Parathyroid adenoma (tissue), 2 donors: ENCODE data around the gene EXTL1.

Experiments used
- H2AFZ ChIP-seq: fragments of 300-600 bp; sonication (generic); one replicate; pipeline ENCODE4 v1.7.0; 2017; ENCODE audit warnings: antibody characterized with exemption, mild to moderate bottlenecking
- H3K27ac ChIP-seq: fragments of 300-600 bp; sonication (generic); one replicate; pipeline ENCODE4 v1.7.0; 2017
- H3K27me3 ChIP-seq: fragments of 300-600 bp; sonication (generic); one replicate; pipeline ENCODE4 v1.7.0; 2017; ENCODE audit warnings: low read length; ENCODE audit not compliant: control insufficient read depth, insufficient read depth
- H3K36me3 ChIP-seq: fragments of 300-600 bp; sonication (generic); one replicate; pipeline ENCODE4 v1.7.0; 2017; ENCODE audit warnings: low read length; ENCODE audit not compliant: control insufficient read depth, insufficient read depth
- H3K4me1 ChIP-seq: fragments of 300-600 bp; sonication (generic); one replicate; pipeline ENCODE4 v1.7.0; 2017; ENCODE audit warnings: control low read depth
- H3K4me2 ChIP-seq: fragments of 300-600 bp; sonication (generic); one replicate; pipeline ENCODE4 v1.7.0; 2017; ENCODE audit warnings: low read length
- H3K4me3 ChIP-seq: fragments of 300-600 bp; sonication (generic); one replicate; pipeline ENCODE4 v1.7.0; 2017; ENCODE audit warnings: low read depth, low read length
- H3K79me2 ChIP-seq: fragments of 300-600 bp; sonication (generic); one replicate; pipeline ENCODE4 v1.7.0; 2017; ENCODE audit warnings: control low read depth
- H3K9ac ChIP-seq: fragments of 300-600 bp; sonication (generic); one replicate; pipeline ENCODE4 v1.7.0; 2017; ENCODE audit warnings: mild to moderate bottlenecking
- H3K9me3 ChIP-seq: fragments of 300-600 bp; sonication (generic); one replicate; pipeline ENCODE4 v1.7.0; 2017; ENCODE audit warnings: low read length; ENCODE audit not compliant: control insufficient read depth
- TF ChIP-seq, protein P1 (sequence below): fragments of 300-600 bp; sonication (generic); IDR thresholded peaks from one replicate; pipeline ENCODE4 v1.7.0; 2017; ENCODE audit warnings: antibody characterized with exemption, mild to moderate bottlenecking
- donor health status: primary hyperparathyroidism.

EXTL1 gene

GRCh38 chr1:26083208-26083607, 61.6 kb downstream of the EXTL1 start:
- no peaks in the 10 kb centered on the region for H3K4me1 ChIP-seq
- no peak overlapping the region for H2AFZ ChIP-seq
- H3K36me3 ChIP-seq: no peaks in the 10 kb centered on the region
- H3K27ac ChIP-seq: no peak overlapping the region
- H3K4me2 ChIP-seq: no peak overlapping the region
- H3K9me3 ChIP-seq: no peaks in the 10 kb centered on the region
- H3K4me3 ChIP-seq: no peak overlapping the region
- no peaks in the 10 kb centered on the region for H3K27me3 ChIP-seq
- H3K79me2 ChIP-seq: no peaks in the 10 kb centered on the region
- TF ChIP-seq, protein P1, sequence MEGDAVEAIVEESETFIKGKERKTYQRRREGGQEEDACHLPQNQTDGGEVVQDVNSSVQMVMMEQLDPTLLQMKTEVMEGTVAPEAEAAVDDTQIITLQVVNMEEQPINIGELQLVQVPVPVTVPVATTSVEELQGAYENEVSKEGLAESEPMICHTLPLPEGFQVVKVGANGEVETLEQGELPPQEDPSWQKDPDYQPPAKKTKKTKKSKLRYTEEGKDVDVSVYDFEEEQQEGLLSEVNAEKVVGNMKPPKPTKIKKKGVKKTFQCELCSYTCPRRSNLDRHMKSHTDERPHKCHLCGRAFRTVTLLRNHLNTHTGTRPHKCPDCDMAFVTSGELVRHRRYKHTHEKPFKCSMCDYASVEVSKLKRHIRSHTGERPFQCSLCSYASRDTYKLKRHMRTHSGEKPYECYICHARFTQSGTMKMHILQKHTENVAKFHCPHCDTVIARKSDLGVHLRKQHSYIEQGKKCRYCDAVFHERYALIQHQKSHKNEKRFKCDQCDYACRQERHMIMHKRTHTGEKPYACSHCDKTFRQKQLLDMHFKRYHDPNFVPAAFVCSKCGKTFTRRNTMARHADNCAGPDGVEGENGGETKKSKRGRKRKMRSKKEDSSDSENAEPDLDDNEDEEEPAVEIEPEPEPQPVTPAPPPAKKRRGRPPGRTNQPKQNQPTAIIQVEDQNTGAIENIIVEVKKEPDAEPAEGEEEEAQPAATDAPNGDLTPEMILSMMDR: no peak
- H3K9ac ChIP-seq: no peak overlapping the region

DNA sequence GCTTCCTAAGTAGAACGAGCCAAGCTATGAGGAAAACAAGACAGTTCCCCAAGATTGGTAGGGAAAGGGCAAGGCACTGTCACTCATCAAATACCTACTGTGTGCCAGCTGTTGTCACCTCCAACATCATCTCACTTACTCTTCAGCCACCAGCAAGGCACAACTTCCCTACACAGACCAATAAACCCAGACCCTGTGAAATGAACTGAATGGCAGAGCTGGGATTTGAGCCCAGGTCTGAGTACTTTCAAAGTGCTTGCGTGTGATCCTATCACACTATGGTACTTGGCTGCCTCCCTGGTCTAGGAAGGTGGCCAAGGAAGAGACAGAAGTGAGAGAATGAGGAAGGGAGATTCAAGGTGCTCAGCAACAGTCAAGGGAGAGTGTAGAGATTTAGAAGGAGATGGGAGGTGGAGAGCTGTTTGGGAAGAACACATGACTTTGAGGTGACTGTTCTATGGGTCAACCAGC, 62.6 kb downstream of the EXTL1 start:
- H2AFZ ChIP-seq: no peak overlapping the region
- no peaks in the 10 kb centered on the region for H3K4me1 ChIP-seq
- H3K27ac ChIP-seq: no peak overlapping the region
- H3K79me2 ChIP-seq: no peaks in the 10 kb centered on the region
- TF ChIP-seq, protein P1: no peak
- no peaks in the 10 kb centered on the region for H3K36me3 ChIP-seq
- H3K9me3 ChIP-seq: no peaks in the 10 kb centered on the region
- H3K9ac ChIP-seq: no peak overlapping the region
- no peaks in the 10 kb centered on the region for H3K27me3 ChIP-seq
- no peak overlapping the region for H3K4me2 ChIP-seq
- no peak overlapping the region for H3K4me3 ChIP-seq

GRCh38 chr1:26084844-26085243, 63.3 kb downstream of the EXTL1 start:
- H3K4me1 ChIP-seq: no peaks in the 10 kb centered on the region
- H3K4me3 ChIP-seq: no peak overlapping the region
- no peak overlapping the region for H2AFZ ChIP-seq
- H3K9ac ChIP-seq: no peak overlapping the region
- H3K27ac ChIP-seq: no peak overlapping the region
- no peaks in the 10 kb centered on the region for H3K79me2 ChIP-seq
- H3K36me3 ChIP-seq: no peaks in the 10 kb centered on the region
- no peaks in the 10 kb centered on the region for H3K27me3 ChIP-seq
- TF ChIP-seq, protein P1: no peak
- H3K4me2 ChIP-seq: no peak overlapping the region
- H3K9me3 ChIP-seq: no peaks in the 10 kb centered on the region
